BLaER1 treated with 17β-estradiol and CSF1 and Interleukin-3, amounts not matched to agents 10 nM and 100 nM (cell line): Measurements from ENCODE around the gene RING1.

Source experiments
- H3K27ac ChIP-seq, 11 experiments: shearing (Covaris generic); formaldehyde crosslinking; 2 replicates each; pipeline ENCODE4 v1.8.1; 2022
- H3K27me3 ChIP-seq, 11 experiments: shearing (Covaris generic); formaldehyde crosslinking; 2 replicates each; pipeline ENCODE4 v1.8.1; 2022
- H3K36me3 ChIP-seq, 11 experiments: shearing (Covaris generic); formaldehyde crosslinking; 2 replicates each; pipeline ENCODE4 v1.8.1; 2022
- H3K4me1 ChIP-seq, 10 experiments: shearing (Covaris generic); formaldehyde crosslinking; 2 replicates each; pipeline ENCODE4 v1.8.1; 2022
- H3K4me2 ChIP-seq, 11 experiments: shearing (Covaris generic); formaldehyde crosslinking; 2 replicates each; pipeline ENCODE4 v1.8.1; 2022
- H3K4me3 ChIP-seq, 10 experiments: shearing (Covaris generic); formaldehyde crosslinking; 2 replicates each; pipeline ENCODE4 v1.8.1; 2022
- H3K9ac ChIP-seq, 11 experiments: shearing (Covaris generic); formaldehyde crosslinking; 2 replicates each; pipeline ENCODE4 v1.8.1; 2022
- H3K9me3 ChIP-seq, 11 experiments: shearing (Covaris generic); formaldehyde crosslinking; replicated peaks in 1 of 11; 2 replicates each; pipeline ENCODE4 v1.8.1; 2022
- H4K20me1 ChIP-seq, 11 experiments: shearing (Covaris generic); formaldehyde crosslinking; 2 replicates each; pipeline ENCODE4 v1.8.1; 2022
- Cebpa-rat ChIP-seq, 11 experiments: shearing (Covaris generic); IDR thresholded peaks; 2 replicates each; pipeline ENCODE4 v1.8.1; 2022

RING1 gene

DNA sequence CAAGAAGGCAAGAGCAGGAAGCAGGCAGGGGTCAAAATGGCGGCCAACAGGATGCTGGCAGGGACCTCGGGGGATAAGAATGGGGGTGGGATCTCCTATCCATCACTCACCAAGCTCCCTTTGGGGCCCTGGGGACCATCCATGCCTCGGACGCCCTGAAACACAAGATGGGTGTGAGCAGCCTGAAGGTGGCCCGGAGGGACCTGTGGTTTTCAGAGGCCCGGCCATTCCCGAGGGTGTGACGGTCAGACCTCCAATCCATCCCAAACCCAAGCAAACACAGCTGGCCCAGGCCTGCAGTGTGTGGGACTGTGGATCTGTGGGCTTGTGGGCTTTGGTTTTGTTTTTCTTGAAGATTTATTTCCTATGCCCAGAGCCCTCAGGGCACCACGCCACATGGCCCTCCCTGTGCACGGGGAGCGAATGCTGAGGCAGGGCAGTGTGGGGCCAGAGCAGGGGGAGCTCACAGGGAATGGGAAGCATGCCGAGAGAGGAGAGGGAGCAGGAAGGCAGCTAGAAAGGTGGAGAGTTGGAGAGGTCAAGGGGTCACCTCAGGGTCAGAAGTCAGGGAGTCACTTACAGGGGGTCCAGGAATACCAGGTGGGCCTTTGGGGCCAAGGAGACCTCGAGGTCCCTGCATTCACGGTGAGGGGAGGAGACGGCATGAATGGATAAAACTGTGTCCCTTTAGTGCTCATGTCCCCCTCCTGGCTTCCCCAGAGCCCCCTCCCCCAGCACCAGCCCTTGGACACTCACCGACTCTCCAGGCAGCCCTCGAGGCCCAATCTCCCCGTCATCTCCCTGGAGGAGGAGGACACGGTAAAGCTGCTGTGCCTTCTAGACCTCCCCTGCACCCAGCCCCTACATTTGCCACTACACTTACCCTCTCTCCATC, 30.5 kb upstream of the RING1 start:
- peak overlapping the region; percentile 5 to 92 (median 62); a peak in 19 of 22 replicates for H3K4me2 ChIP-seq
- TF ChIP-seq Cebpa-rat (IDR thresholded peaks at IDR 0.05), result no peak
- peaks cover 11 to 61% (median 49%) of the 10 kb centered on the region in 10 experiments for H3K4me1 ChIP-seq
- peak overlapping the region in 6 of 11 experiments; percentile 12 to 55 (median 32); a peak in 9 of 22 replicates for H3K27ac ChIP-seq
- H3K27me3 ChIP-seq, result no peaks in the 10 kb centered on the region
- peaks cover 0 to 6% (median 3%) of the 10 kb centered on the region in 11 experiments; a peak in 9 of 22 replicates for H3K9me3 ChIP-seq
- H4K20me1 ChIP-seq, result no peaks in the 10 kb centered on the region
- H3K9ac ChIP-seq, result 0 out of 22 replicates have a peak overlapping the region, but pooled peaks of 2 of the 11 experiments have one; percentile 24 to 26
- H3K36me3 ChIP-seq, result no peaks in the 10 kb centered on the region
- H3K4me3 ChIP-seq, result no peak overlapping the region

DNA sequence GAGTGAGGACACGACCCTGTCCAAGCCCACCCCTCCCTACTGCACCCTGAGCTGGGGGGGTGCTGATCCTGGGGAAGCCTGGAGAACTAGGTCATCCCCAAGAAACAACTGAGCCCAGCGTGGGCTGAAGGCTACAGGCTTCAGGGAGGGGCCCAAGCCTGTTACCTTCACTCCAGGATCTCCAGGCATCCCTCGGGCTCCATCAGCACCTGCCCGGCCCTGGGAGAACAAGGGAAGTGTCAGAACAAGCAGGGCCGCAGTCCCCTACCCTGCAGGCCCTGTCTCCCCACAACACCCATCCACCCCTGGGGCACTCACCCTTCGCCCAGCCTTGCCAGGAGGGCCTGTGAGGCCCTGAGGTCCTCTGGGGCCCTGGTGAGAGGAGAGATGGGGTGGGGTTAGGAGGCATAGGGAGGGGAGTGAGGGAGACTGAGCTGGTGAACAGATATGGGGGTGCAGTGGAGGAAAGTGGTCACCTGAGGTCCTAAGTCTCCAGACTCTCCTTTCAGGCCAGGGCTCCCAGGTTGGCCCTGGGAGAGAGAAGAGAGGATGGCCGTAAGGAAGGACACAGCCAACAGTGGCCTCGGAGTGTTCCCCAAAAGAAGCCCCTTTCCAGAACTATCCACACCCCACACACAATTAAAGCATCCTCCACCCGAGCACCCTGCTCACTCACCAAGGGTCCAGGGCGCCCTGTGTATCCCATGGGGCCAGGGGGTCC, 29.4 kb upstream of the RING1 start:
- Histone ChIP-seq H3K4me3 (no peak overlapping the region), H3K27me3 (no peaks in the 10 kb centered on the region), H3K36me3 (no peaks in the 10 kb centered on the region), H4K20me1 (no peaks in the 10 kb centered on the region), H3K9me3 (peaks cover 0 to 17% (median 12%) of the 10 kb centered on the region in 11 experiments; a peak in 14 of 22 replicates), H3K4me1 (peaks cover 8 to 61% (median 48%) of the 10 kb centered on the region in 10 experiments), H3K27ac (no peak overlapping the region), H3K4me2 (peak overlapping the region in 4 of 11 experiments; percentile 75 to 92 (median 86); a peak in 5 of 22 replicates), H3K9ac (no peak overlapping the region)
- TF ChIP-seq Cebpa-rat (IDR thresholded peaks at IDR 0.05), result no peak

DNA sequence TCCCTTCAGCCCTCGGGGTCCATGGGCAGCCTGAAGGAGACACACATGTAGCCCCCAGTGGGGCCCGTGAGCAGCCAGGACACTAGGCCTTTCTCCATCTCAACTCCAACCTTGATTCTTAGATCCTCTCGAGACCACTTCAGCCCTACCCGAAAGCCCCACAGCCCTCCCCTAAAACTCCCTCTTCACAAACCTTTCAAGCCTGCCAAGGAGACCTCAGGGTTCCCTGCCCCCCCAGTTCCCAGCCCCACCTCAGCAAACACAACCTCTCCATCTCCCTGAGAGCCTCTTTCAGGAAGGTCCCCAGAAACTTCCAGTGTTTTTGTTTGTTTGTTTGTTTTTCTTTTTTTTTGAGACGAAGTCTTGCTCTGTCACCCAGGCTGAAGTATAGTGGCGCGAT, 27.2 kb upstream of the RING1 start:
- Histone ChIP-seq H3K27ac (no peak overlapping the region), H3K9me3 (peaks cover 0 to 28% (median 17%) of the 10 kb centered on the region in 11 experiments; a peak in 14 of 22 replicates), H3K9ac (no peak overlapping the region), H3K4me3 (no peak overlapping the region), H4K20me1 (no peaks in the 10 kb centered on the region), H3K27me3 (no peaks in the 10 kb centered on the region), H3K4me2 (no peak overlapping the region), H3K36me3 (no peaks in the 10 kb centered on the region), H3K4me1 (peaks cover 8 to 45% (median 33%) of the 10 kb centered on the region in 10 experiments; a peak in 19 of 20 replicates)
- TF ChIP-seq Cebpa-rat (IDR thresholded peaks at IDR 0.05), result no peak

DNA sequence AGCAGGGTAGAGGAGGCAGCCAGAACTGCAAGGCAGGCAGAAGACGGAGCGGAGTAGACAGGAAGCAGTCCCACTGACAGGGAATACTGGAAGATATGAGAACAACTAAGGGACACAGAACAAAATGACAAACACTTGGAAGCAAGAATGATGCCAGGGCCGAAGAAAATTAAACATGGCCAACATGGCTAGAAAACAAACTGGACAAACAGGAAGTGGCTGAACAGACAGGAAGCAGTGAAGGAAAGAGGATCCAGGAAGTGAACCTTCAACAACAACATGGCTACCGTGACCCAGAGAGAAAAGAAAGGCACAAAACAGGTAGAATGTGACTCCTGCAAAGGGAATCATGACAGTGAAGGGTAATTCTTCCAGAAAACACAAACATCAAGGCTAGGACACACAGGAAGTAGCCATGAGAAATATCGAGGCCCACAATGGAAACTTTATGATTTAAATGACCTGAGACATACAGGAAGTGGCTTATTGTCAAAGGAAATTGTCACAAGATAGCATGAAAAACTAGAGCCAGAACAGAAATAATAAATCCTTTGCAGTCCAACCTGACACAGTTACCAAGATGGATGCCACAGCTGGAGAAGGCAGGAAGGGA, 25.1 kb upstream of the RING1 start:
- Histone ChIP-seq H3K4me2 (peak overlapping the region; percentile 34 to 69 (median 46)), H3K4me1 (peaks cover 5 to 25% (median 16%) of the 10 kb centered on the region in 10 experiments; a peak in 19 of 20 replicates), H3K9ac (peak overlapping the region in 6 of 11 experiments; percentile 12 to 48 (median 21); a peak in 7 of 22 replicates), H4K20me1 (no peaks in the 10 kb centered on the region), H3K27ac (peak overlapping the region; percentile 61 to 84 (median 74); a peak in 21 of 22 replicates), H3K36me3 (no peaks in the 10 kb centered on the region), H3K4me3 (peak overlapping the region in 6 of 10 experiments; percentile 2 to 21 (median 9); a peak in 8 of 20 replicates), H3K9me3 (peaks cover 0 to 28% (median 17%) of the 10 kb centered on the region in 11 experiments; a peak in 14 of 22 replicates), H3K27me3 (no peaks in the 10 kb centered on the region)
- TF ChIP-seq Cebpa-rat (IDR thresholded peaks at IDR 0.05), result no peak

DNA sequence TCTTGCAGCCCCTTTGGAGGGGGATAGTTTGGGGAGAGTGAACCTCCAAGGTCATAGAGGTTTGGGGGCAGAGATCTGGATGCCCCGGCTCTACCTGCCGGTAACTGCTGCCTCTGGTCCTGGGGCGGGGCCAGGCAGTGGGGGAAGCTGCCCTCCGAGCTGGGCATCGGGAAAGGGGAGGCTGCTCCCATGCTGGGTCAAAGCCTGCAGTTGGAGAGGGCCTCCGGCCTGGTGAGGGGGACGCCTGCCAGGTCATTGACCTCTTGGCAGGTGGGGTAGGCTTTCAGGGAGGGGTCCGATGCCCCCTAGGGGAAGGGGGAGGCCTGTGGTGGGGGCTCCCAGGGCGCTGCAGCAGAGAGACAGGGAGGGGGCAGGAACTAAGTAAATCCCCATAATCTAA, 23.1 kb upstream of the RING1 start:
- peaks cover 3 to 15% (median 12%) of the 10 kb centered on the region in 11 experiments; a peak in 13 of 22 replicates for H3K27me3 ChIP-seq
- peaks cover 0 to 28% (median 17%) of the 10 kb centered on the region in 11 experiments; a peak in 14 of 22 replicates for H3K9me3 ChIP-seq
- H3K9ac ChIP-seq, result no peak overlapping the region
- TF ChIP-seq Cebpa-rat (IDR thresholded peaks at IDR 0.05), result no peak
- no peaks in the 10 kb centered on the region for H4K20me1 ChIP-seq
- H3K4me2 ChIP-seq, result no peak overlapping the region
- peaks cover 5 to 18% (median 14%) of the 10 kb centered on the region in 10 experiments; a peak in 19 of 20 replicates for H3K4me1 ChIP-seq
- H3K27ac ChIP-seq, result no peak overlapping the region
- H3K4me3 ChIP-seq, result no peak overlapping the region
- no peaks in the 10 kb centered on the region for H3K36me3 ChIP-seq

DNA sequence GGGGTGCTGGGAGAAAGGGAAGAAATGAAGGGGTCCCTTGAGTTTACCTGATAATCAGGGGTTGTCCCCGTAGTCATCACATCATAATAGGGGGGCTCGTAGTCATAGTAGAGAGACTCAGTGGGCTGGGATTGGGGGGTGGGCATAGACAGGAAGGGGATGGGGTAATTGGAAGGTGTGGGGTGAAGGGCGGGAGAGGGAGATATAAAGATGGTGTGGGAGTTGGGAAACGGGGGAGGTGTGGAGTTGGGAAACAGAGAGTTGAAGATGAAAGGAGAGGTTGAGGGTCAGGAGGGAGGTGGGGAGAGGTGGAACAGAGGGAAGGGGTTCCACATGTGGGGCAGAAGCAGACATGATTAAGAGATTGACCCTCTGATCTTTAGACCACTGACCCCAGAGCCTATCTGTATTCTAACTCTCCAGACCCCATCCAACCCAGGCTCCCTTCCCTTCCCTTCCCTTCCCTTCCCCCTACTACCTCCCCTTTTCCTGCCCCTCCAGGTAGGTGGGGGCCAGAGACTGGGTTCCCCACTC, 22.6 kb upstream of the RING1 start:
- H4K20me1 ChIP-seq, result no peaks in the 10 kb centered on the region
- H3K4me1 ChIP-seq, result peaks cover 5 to 18% (median 14%) of the 10 kb centered on the region in 10 experiments; a peak in 19 of 20 replicates
- peaks cover 0 to 28% (median 17%) of the 10 kb centered on the region in 11 experiments; a peak in 14 of 22 replicates for H3K9me3 ChIP-seq
- H3K27ac ChIP-seq, result no peak overlapping the region
- H3K9ac ChIP-seq, result no peak overlapping the region
- H3K27me3 ChIP-seq, result peaks cover 7 to 20% (median 18%) of the 10 kb centered on the region in 11 experiments
- H3K4me2 ChIP-seq, result no peak overlapping the region
- H3K4me3 ChIP-seq, result no peak overlapping the region
- TF ChIP-seq Cebpa-rat (IDR thresholded peaks at IDR 0.05), result no peak
- H3K36me3 ChIP-seq, result no peaks in the 10 kb centered on the region

DNA sequence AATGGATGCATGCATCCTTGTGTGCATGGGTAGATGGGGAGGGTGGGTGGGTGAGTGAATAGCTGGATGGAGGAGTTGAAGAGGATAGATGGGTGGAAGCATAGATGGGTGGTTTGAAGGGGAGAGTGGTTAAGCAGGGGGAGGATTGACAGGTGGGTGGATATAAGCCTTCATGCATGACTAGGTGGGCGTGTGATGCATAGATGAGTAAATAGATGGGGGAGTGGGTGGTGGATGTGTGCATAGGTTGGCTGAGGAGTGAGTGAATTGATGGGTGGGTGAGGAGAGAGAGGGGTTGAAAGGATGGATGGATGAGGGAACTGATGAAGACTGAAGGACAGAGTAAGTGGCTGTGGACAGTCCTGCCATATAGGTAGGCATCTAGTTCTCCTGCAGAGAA, 20.5 kb upstream of the RING1 start:
- H3K4me1 ChIP-seq, result peaks cover 12 to 31% (median 24%) of the 10 kb centered on the region in 10 experiments
- no peaks in the 10 kb centered on the region for H3K36me3 ChIP-seq
- H3K9me3 ChIP-seq, result peaks cover 0 to 21% (median 14%) of the 10 kb centered on the region in 11 experiments; a peak in 14 of 22 replicates
- no peak overlapping the region for H3K9ac ChIP-seq
- H3K27me3 ChIP-seq, result peaks cover 27 to 41% (median 39%) of the 10 kb centered on the region in 11 experiments
- no peak overlapping the region for H3K4me2 ChIP-seq
- no peak overlapping the region for H3K27ac ChIP-seq
- no peak overlapping the region for H3K4me3 ChIP-seq
- no peak for TF ChIP-seq Cebpa-rat (IDR thresholded peaks at IDR 0.05)
- H4K20me1 ChIP-seq, result peaks cover 0 to 13% (median 0%) of the 10 kb centered on the region in 11 experiments; a peak in 5 of 22 replicates

DNA sequence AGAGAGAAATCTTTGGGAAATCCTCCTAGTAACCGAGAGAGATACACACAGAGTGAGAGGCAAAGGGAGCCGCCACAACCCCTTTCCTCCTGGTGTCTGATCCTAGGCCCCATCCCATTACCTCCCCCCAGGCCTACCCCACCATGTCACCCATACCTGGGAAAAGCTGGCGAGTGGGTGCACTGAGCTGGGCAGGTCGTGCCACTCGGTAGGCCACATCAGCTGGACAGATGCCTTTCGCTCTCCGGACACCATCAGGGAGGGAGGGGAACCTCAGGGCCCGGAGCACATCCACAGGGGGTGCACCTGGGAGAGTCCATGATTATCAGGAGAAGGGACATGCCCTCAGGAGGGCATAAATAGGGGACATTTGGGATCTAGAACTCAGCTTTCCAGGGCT, 19.1 kb upstream of the RING1 start:
- no peak for TF ChIP-seq Cebpa-rat (IDR thresholded peaks at IDR 0.05)
- peaks cover 6 to 8% (median 7%) of the 10 kb centered on the region in 11 experiments; a peak in 21 of 22 replicates for H3K36me3 ChIP-seq
- peaks cover 0 to 24% (median 9%) of the 10 kb centered on the region in 11 experiments; a peak in 15 of 22 replicates for H4K20me1 ChIP-seq
- peaks cover 38 to 54% (median 52%) of the 10 kb centered on the region in 11 experiments for H3K27me3 ChIP-seq
- no peak overlapping the region for H3K27ac ChIP-seq
- H3K4me1 ChIP-seq, result peaks cover 7 to 21% (median 14%) of the 10 kb centered on the region in 10 experiments
- H3K9me3 ChIP-seq, result peaks cover 0 to 8% (median 3%) of the 10 kb centered on the region in 11 experiments; a peak in 10 of 22 replicates
- H3K9ac ChIP-seq, result no peak overlapping the region
- no peak overlapping the region for H3K4me3 ChIP-seq
- no peak overlapping the region for H3K4me2 ChIP-seq
